Hematopoietic multipotent progenitor cell treated with erythropoietin and hydrocortisone succinate and interleukin-3 and kit ligand, for 8 days (in vitro differentiated cells): Measurements from ENCODE around the gene TRIP11.
A peak's percentile ranks its signal among the peaks of the same experiment; 100 is the strongest.

Experiments
- DNase-seq: peaks from one replicate; pipeline ENCODE4 v3.0.0-alpha.2; 2015

Gene TRIP11

GRCh38 chr14:91953170-91953985 is 86.5 kb downstream of the TRIP11 start:
- DNase-seq = no peak

GRCh38 chr14:91947475-91948184 is 92.2 kb downstream of the TRIP11 start, which contains the start of gene FBLN5:
FBLN5 (minus strand) TSS chr14:91947694; CDS start chr14:91947229, 465 bp downstream.
- DNase-seq = peak; percentile 14

GRCh38 chr14:91946622-91947474 is 93.0 kb downstream of the TRIP11 start:
- DNase-seq = no peak

GRCh38 chr14:91945751-91946621 is 93.9 kb downstream of the TRIP11 start:
- no peak for DNase-seq

- DNase-seq = no peak
Observed at GRCh38 chr14:91942946-91943345, 96.9 kb downstream of the TRIP11 start.

GRCh38 chr14:91942128-91942527 is 97.7 kb downstream of the TRIP11 start:
- no peak for DNase-seq

- no peak for DNase-seq
Observed at GRCh38 chr14:91940209-91940608, 99.7 kb downstream of the TRIP11 start.

- DNase-seq = no peak
Observed at GRCh38 chr14:91935586-91935985, 104.3 kb downstream of the TRIP11 start.

GRCh38 chr14:91934554-91935285 is 105.1 kb downstream of the TRIP11 start:
- DNase-seq = no peak

GRCh38 chr14:91931478-91932088 is 108.3 kb downstream of the TRIP11 start:
- DNase-seq = no peak

GRCh38 chr14:91929700-91930099 is 110.2 kb downstream of the TRIP11 start:
- DNase-seq = no peak

- no peak for DNase-seq
Observed at GRCh38 chr14:91927800-91928199, 112.1 kb downstream of the TRIP11 start.

- no peak for DNase-seq
Observed at GRCh38 chr14:91927191-91927590, 112.7 kb downstream of the TRIP11 start.

- no peak for DNase-seq
Observed at GRCh38 chr14:91926131-91926890, 113.5 kb downstream of the TRIP11 start.

GRCh38 chr14:91925727-91926121 is 114.1 kb downstream of the TRIP11 start:
- no peak for DNase-seq

- no peak for DNase-seq
Observed at GRCh38 chr14:91925001-91925726, 114.7 kb downstream of the TRIP11 start.

- DNase-seq = no peak
Observed at GRCh38 chr14:91920526-91920925, 119.3 kb downstream of the TRIP11 start.

GRCh38 chr14:91919814-91920213 is 120.0 kb downstream of the TRIP11 start:
- no peak for DNase-seq

- no peak for DNase-seq
Observed at GRCh38 chr14:91918186-91918883, 121.5 kb downstream of the TRIP11 start.
